CD4-positive, alpha-beta T cell treated with Interleukin-17A for 1 hour (primary cell): ENCODE measurements around the gene KRT33B.
"Not testable (repeated sequence)": the region's sequence is repeated elsewhere in the genome, so short reads cannot be mapped to it uniquely, and the experiment has no call there.

Experiments used
- DNase-seq: peaks from one replicate; pipeline ENCODE4 v3.0.0-alpha.2; 2020

KRT33B gene

GRCh38 chr17:41369713-41370112 is at the start of gene KRT33B:
KRT33B (minus strand) TSS chr17:41369813; CDS start chr17:41369750, 63 bp downstream.
- no peak for DNase-seq

- no peak for DNase-seq
These were observed 48.7 kb upstream of the KRT33B start for GRCh38 chr17:41418116-41418860.

- DNase-seq, result no peak
These were observed 48.0 kb upstream of the KRT33B start for GRCh38 chr17:41417576-41418015.

GRCh38 chr17:41417127-41417526 is 47.5 kb upstream of the KRT33B start:
- DNase-seq, result no peak

GRCh38 chr17:41416479-41416878 is 46.9 kb upstream of the KRT33B start:
- DNase-seq, result no peak

GRCh38 chr17:41415833-41416335 is 46.3 kb upstream of the KRT33B start:
- no peak for DNase-seq

- no peak for DNase-seq
These were observed 45.8 kb upstream of the KRT33B start for GRCh38 chr17:41415411-41415810.

- no peak for DNase-seq
These were observed 44.4 kb upstream of the KRT33B start for GRCh38 chr17:41413982-41414381.

- no peak for DNase-seq
These were observed 43.8 kb upstream of the KRT33B start for GRCh38 chr17:41413353-41413957.

GRCh38 chr17:41411072-41411840 is 41.6 kb upstream of the KRT33B start:
- no peak for DNase-seq

GRCh38 chr17:41407226-41407625 is 37.6 kb upstream of the KRT33B start:
- DNase-seq, result no peak

GRCh38 chr17:41406205-41406604 is 36.6 kb upstream of the KRT33B start:
- no peak for DNase-seq

- DNase-seq, result peak; percentile 42
These were observed 34.5 kb upstream of the KRT33B start for GRCh38 chr17:41404024-41404671.

- DNase-seq, result no peak
These were observed 33.9 kb upstream of the KRT33B start for GRCh38 chr17:41403404-41404023.

GRCh38 chr17:41402161-41402560 is 32.5 kb upstream of the KRT33B start:
- no peak for DNase-seq

- DNase-seq, result no peak
These were observed 27.5 kb upstream of the KRT33B start, which contains the start of gene KRT31 for GRCh38 chr17:41396996-41397660. KRT31 (minus strand) TSS chr17:41397608; CDS start chr17:41397539, 69 bp downstream.

GRCh38 chr17:41396340-41396739 is 26.7 kb upstream of the KRT33B start:
- DNase-seq, result no peak

- DNase-seq, result no peak
These were observed 26.0 kb upstream of the KRT33B start for GRCh38 chr17:41395611-41396010.

- DNase-seq, result not testable (repeated sequence)
These were observed 25.4 kb upstream of the KRT33B start for GRCh38 chr17:41395044-41395443.

- no peak for DNase-seq
These were observed 24.8 kb upstream of the KRT33B start for GRCh38 chr17:41394254-41394996.

- no peak for DNase-seq
These were observed 24.2 kb upstream of the KRT33B start for GRCh38 chr17:41393826-41394225.
